Amygdala (tissue), 56 donors: ENCODE results near the gene IGFBP1.

Source experiments
- DNase-seq, 56 donors: peaks; one replicate each; lab custom pipeline; 2025; lab: John Stamatoyannopoulos, UW

Gene IGFBP1

DNA sequence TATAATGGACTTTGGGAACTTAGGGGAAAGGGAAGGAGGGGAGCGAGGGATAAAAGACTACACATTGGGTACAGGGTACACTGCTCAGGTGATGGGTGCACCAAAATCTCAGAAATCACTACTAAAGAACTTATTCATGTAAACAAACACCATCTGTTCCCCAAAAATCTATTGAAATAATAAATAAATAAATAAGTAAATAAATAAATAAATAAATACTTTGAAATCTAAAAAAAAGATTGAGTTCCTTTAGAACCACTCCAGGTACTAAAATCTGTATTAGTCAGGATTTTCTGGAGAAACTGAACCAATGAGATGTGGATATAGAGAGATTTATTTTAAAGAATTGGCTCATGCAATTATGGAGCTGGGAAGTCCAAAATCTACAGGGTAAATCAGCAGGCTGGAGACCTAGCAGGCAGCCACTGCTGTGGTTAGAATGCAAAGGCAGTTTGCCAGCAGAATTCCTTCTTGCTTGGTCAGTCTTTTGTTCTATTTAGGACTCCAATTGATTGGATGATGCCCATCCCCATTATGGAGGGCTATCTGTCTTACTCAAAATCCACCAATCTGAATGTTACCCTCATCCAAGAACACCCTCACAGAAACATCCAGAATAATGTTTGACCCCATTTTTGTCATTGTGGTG lies 8.9 kb downstream of the IGFBP1 start:
- DNase-seq, result no peak

DNA sequence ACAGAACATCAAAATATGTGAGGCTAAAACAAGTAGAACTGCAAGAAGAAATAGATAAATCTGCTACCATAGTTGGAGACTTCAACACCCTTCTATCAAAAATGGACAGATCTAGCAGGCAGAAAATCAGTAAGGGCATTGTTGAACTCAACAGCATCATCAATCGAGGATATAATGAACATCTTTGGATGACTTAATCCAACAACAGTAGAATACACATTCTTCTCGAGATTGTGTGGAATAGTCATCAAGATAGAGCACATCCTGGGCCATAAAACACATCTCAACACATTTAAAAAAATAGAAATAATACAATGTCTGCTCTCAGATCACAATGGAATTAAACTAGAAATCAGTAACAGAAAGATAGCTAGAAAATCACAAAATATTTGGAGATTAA lies 9.9 kb downstream of the IGFBP1 start:
- DNase-seq, result no peak

DNA sequence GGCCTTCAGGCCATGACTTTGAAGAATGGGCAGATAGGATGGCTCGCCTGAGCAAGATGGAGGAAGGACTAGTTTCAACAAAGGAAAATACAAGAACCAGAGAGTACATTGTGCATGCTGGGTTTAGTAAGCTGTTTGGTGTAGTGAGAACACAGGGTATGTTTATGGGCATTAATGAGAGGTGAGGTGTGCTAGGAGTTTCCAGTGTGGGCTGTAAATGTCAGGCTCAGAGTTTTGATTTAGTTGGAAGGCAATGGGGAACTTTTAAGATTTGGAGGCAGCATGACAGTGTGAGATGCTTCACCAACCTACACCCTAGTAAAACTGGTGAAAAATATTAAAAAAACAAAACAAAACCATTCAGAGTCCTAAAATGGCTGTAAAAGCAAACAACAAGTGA lies 13.3 kb downstream of the IGFBP1 start:
- DNase-seq, result no peak

DNA sequence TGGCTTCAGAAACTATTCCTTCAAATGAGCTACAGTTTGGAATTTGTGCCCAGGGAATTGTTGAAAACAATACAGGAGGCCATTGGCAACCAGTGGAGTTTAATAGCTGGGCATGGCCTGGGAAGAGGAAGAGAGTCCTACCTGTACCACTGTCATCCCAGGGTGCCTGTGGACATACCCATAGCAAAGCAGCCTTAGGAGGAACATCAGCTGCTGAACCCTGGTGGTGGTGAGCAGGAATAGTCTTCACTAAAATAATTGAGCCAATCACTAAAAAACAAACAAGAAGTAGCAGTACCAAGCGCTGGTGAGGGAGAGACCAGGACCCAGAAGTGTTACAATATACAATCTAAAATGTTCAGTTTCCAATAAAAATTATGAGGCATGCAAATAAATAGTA lies 14.5 kb downstream of the IGFBP1 start:
- no peak for DNase-seq

DNA sequence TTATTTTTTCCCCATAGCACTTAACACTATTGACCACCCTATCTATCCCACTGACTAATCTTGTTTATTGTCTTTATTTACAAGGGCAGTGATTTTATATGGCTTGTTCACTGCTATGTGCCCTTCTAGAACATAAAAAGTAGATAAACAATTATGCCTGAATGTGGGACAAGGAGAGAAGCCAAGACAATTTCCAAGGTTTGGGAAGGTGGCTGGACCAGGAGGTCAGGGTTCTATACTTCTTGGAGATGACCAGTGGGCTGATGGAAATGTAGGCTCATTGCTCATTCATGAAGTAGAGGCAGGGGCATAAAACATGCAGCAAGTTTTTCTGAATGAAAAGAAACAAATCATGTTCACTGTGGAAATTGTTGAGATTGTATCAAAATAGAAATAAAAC lies 21.3 kb downstream of the IGFBP1 start:
- DNase-seq, result no peak

DNA sequence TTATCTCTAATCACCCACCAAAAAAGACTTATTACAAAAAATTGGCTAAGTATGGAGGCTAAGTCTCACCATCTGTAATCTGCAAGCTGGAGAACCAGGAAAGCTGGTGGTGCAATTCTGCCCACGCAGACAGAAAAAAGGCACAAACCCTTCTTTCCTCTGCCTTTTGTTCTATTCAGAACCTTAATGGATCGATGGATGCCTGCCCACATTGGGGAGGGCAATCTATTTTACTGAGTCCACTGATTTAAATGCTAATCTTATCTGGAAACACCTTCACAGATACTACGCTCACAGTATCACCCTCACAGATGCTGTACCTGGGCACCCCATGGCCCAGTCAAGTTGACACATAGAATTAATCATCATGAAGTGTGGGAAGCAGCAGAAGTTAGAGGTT lies 22.6 kb downstream of the IGFBP1 start:
- no peak for DNase-seq

DNA sequence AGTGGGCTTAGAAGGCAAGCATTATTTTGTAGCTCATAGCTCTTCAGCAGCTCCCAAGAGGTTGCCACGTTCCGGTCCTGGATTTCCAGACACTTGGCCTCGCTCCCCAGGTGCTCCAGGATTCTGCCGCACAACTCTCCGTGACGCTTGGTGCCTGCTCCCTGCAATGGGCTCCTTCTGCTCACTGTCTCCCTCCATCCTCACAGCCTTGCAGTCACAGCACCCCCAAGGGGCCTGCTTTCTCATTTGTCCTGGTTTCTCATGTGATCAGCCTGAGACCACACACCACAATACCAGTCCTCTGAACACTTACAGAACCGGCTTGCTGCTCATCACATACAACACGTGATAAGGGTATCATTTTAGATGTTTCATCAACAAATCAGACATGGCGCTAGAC lies 23.0 kb downstream of the IGFBP1 start:
- DNase-seq, result no peak

DNA sequence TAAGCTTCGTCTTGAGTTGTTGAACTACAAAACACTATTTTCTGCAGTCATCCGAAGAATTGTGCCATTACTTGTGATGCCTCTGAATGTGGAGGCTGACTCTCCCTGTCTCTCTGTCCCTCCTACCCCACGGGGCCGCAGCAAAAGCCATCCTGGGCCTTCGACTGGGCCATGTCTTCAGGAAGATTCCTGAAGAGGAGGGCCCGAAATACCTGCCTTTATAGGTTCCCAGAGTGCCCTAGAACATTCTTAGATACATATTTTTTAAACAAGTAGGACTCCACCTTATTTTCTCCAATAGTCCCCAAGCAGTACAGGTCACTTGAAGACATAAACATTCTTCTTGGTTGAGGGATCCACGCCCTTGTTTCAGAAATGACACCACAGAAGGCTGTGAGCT lies 24.7 kb downstream of the IGFBP1 start:
- no peak for DNase-seq

DNA sequence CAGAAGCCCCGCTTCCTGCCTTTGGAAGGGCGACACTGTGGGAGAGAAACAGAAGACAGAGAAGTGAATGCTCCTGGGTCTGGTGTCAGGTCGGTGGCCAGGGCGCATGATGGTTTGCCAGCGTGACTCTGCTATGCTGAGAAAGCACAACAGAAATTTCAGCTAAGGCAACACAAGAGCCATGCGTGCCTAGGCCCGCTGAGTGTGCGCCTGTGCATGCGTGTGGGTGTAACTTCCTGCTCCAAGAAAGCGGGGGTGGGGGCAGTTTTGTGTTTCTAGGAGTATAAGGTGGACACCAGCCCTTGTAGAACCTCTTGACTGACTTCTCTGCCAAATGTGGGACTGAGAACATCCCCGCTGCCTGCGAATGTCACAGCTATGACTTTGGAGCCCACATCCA lies 26.6 kb downstream of the IGFBP1 start:
- no peak for DNase-seq

DNA sequence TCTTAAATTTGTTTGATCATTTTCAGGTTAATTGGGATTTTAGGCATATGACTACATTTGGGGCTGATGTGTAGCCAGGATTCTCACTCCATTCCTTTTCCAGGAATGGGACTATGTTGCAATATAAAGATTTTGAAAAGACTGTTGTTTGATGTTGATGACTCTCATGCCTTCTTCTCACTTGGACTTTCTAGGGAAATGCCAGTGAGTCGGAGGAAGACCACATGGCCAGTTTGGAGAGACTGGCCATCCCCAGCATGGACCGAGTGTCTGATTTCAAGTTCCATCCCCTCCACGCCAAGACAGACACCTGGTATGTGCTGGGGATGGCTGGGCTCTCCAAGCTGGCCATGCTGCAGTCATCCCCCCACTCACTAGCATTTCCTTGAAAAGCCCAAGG lies 27.3 kb downstream of the IGFBP1 start:
- DNase-seq, result no peak

DNA sequence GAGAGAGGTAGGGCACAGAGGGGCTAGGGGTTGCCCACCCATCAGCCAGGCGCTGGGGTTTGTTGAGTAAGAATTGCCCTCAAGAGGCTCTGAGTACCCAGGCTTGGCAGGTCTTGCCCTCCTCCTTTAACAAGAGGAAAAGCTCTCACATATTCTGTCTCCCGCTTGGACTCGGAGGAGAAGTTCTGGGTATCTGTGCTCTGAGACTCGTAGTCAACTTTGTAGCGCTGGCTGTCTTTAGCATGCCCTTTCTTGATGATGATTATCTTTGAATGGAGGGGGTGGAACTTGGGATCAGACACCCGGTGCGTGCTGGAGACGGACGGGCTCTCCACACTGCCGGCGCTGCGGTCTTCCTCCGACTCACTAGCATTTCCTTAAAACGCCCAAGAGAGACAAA lies 28.8 kb downstream of the IGFBP1 start:
- no peak for DNase-seq

DNA sequence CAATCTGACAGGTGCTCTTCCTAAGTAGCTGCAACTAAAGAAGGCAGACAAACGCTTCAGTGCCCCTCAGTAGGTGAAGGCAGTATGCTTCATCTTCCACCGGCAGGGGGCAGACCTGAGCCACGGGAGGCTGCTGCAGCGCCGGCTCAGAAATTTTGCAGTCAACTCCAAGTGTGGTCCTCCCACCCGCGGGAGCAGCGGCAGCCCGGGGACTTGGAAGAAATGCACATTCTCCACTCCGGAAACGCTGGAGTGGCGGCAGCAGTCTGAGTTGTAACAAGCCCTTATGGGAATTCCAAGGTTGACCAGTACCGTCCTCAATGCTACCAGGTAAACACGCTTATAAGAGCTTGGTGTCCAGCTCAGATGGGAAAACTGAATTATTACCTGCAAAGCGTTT lies 29.4 kb downstream of the IGFBP1 start:
- DNase-seq, result peak in 49 of 56 donors; percentile 15 to 84 (median 49)

DNA sequence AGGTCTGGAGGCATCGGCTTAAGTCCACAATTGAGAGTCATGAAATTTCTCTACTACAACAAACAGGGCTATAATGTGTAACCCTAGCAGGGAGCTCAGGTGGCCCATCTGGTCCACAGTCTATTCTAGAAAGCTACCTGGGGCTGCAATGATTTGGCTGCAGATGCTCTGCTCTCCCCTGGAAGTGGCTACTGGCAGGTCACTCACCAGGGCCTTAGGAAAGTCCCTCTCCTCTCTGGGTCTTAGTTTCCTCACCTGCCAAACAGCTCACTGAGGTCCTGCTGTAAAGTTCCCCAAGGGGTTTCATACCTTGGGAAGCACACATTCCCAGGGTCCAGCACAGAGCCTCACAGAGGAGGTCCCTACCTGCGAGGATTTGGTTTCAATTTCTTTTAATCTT lies 30.3 kb downstream of the IGFBP1 start:
- no peak for DNase-seq

DNA sequence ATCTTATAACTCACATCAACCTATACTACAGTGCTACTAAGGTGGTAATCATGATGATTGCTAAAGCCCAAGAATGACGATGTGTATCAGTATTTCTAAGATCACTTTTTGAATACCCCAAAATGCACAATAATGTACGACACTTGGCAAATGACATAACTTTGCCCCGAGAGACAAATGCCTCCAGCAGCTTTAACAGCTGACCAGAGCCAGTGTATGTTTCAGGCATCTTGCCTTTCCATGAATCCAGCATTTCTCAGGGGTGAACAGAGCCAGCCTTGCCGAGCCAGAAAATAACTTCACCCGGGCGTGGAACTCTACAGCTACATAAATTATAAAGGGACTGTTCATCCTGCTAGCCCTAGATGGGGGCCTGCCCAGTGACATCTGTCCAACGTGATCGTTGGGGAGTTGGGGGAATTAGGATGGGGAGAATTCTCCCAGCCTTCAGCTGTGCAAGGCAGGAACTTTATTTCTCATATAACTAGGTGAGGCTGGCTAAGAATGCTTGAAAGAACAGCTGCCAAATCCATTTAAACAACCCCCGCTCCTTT lies 31.0 kb downstream of the IGFBP1 start:
- no peak for DNase-seq

DNA sequence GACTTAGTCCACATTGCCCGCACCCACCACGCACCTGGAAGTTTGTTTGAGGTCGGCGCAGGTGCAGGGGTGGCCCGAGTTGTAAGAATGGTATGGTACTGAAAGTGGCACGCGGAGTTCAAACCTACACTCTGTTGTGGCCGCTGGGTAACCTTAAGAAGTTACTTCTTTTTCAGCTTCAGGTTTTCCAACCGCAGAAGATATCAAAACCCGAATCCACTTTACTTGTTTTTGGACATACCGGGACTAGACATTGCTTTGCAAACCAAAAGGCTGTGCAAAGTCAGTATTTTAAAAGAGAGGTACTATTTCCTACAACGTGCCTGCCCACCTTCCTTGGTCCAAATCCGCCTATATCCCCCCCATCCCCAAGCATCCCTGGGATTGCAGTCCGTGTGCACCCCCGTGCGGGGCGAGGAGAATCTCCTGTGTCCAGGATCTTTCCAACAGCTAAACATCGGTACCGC lies 31.7 kb downstream of the IGFBP1 start:
- DNase-seq, result no peak

DNA sequence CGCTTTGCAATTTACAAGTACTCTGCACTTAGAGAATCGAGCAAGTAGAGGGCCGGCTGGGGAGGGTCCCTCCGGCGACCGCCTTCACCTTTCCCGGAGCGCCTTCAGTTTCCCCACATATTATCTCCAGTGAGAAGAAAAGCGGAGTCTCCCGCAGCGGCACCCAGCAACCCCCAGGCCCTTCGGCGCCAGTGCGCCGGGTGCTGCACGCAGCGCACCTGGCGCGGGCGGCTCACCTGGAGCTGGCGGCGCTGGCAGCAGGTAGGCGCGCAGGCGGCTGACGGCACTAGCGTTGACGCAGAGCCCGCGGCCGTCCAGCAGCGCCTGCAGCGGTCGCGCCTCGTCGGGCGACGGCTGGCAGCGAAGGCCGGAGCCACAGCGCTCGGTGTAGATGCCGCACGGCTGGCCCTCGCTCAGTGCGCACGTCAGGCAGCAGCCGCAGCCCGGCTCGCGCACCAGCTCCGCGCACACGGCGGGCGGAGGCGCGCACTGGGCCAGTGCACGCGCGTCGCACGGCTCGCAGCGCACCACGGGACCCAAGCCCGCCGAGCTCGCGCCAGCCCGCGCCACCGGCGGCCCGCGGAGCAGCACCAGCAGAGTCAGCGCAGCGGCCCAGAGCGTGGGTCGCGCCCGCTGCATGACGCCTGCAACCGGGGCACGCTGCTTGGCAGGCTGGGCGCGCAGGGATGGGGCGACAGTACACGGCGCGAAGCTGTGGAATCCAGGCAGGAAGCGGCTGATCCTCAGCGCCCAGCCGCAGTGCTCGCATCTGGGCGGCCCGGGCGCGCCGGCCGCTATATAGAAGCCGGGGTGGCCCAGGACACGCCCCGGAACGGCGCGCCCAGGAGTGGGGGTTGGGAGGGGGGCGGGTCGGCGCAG lies 32.5 kb downstream of the IGFBP1 start, which contains the start of gene IGFBP3:
IGFBP3 (minus strand) TSS at position 771 of the 879 bp plus-strand sequence; CDS start at position 639, 132 bp downstream.
- peak in 7 of 56 donors; percentile 5 to 49 (median 33) for DNase-seq

DNA sequence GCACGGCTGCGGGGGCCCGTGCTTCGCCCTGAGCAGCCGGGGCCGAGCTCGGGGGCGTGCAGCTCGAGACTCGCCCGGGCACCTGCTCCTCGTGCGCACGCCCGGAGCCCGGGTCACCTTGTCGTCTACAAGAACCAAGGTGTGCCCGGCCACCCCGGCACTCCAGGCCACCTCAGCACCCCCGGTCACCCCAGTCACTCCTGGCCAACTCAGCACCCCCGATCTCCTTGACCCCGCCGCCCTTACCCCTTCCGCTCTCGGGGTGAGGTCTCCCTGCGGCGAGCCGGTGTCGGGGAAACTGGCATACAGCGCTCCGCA lies 33.1 kb downstream of the IGFBP1 start:
- DNase-seq, result no peak

DNA sequence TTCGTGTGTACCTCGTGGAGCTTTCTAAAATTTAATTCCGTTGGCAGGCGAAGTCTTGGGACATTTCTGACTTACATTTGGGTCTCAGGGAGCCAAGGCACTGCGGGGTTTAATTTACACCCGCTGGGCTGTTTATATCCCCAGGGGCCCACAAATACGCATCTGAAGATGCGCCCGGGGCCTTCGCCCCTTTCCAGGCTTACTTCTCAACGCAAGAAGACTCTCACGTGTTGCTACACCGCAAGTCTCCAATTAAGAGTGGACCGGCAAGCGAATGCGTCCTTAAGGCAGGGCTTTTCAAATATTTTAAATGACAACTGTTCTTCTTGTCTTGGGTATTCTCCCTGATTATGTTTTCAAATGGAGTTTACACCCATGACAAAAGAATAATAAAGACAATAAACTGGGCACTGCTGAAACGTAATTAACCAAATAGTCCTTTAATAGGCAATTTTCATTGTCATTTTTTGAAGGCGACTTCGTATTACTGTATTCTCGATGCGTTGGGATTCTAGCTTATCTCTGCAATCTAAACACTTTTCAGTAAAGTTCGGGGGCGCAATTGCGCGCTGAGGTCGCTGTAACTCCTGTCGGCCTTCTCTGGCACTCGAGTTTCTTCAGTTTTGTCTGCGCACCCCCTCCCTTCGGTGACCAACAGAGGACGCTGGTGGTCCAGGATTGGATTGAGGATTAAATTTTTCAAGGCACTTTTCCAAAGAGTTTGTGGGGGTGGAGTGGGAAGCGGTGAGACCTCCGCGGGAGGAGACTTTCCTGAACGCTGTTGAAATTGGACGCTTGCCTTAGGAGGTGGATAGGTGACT lies 33.6 kb downstream of the IGFBP1 start:
- DNase-seq, result peak in 17 of 56 donors; percentile 10 to 58 (median 26)

DNA sequence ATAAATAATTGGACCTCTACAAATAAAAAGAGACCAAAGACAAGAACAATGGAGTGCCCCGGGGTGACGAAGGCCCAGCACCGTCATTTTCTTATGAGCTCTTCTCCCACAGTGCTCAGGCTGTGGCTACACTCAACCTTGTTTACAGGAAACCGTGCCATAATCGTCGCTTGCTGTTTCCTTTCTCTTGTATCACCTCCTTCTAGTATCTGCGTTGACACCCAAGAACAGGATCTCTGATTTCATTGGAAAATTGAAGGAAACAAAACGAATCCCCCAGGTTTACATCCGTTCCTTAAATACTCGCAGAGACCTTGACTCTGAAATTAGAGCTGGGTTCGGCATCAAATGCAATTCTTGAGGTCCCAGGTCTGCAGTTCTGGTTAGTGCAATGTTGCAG lies 34.5 kb downstream of the IGFBP1 start:
- no peak for DNase-seq

DNA sequence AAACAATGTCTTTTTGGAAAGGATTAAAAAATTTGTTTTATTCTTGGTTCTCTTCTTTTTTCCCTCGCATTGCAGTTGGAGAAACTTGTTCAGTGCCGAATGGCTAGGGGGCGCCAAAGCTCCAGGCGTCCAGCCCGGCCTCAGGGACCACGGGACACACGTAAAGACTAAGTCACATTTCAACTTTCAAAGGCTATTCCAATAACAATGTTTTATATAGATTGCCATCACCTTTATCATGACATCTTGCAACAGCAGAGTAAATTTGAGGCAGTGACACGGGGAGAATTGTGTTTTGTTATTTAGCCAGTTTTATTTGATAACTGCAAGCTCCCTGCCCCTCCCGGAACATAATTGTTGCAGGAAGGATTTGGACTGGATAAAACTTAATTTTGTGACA lies 35.0 kb downstream of the IGFBP1 start:
- peak in 34 of 56 donors; percentile 5 to 79 (median 41) for DNase-seq

DNA sequence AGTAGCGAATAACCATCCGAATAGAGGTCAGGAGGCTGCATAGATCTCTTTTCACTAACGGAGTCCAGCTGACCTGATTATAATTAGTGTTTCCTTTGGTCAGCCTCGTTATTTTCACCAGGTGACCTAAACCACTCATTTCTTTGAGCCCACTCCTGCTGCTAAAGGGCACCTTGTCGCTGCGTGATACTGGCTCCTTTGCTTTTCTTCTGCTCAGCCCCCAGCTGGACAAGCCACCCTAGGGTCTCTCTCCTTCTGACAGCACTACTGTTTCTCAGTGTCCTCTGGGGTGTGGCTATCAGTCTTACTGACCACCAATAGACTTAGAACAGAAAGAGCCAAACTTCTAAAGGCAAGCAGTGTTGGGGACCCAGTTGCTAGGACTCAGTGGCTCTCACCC lies 35.5 kb downstream of the IGFBP1 start:
- no peak for DNase-seq
